Activated gamma-delta T cell (primary cell): ENCODE data around the gene TOM1L2.
A peak's percentile ranks its signal among the peaks of the same experiment; 100 is the strongest.

ENCODE experiments used
- DNase-seq: peaks from one replicate; lab custom pipeline; 2025; lab: John Stamatoyannopoulos, UW

Gene TOM1L2

GRCh38 chr17:17994271-17995069 lies 22.3 kb upstream of the TOM1L2 start:
- DNase-seq = no peak

- DNase-seq = no peak
Observed at GRCh38 chr17:17993852-17994251, 21.7 kb upstream of the TOM1L2 start.

- no peak for DNase-seq
Observed at GRCh38 chr17:17993366-17993765, 21.2 kb upstream of the TOM1L2 start.

- no peak for DNase-seq
Observed at GRCh38 chr17:17990282-17990681, 18.1 kb upstream of the TOM1L2 start.

GRCh38 chr17:17989618-17990017 lies 17.4 kb upstream of the TOM1L2 start:
- no peak for DNase-seq

GRCh38 chr17:17989081-17989480 lies 16.9 kb upstream of the TOM1L2 start:
- no peak for DNase-seq

GRCh38 chr17:17988427-17988945 lies 16.3 kb upstream of the TOM1L2 start:
- no peak for DNase-seq

GRCh38 chr17:17987901-17988300 lies 15.7 kb upstream of the TOM1L2 start:
- DNase-seq = no peak

- no peak for DNase-seq
Observed at GRCh38 chr17:17987187-17987896, 15.1 kb upstream of the TOM1L2 start.

GRCh38 chr17:17985555-17985954 lies 13.4 kb upstream of the TOM1L2 start:
- no peak for DNase-seq

- DNase-seq = no peak
Observed at GRCh38 chr17:17985153-17985552, 13.0 kb upstream of the TOM1L2 start.

- no peak for DNase-seq
Observed at GRCh38 chr17:17983776-17984175, 11.6 kb upstream of the TOM1L2 start.

- no peak for DNase-seq
Observed at GRCh38 chr17:17983376-17983775, 11.2 kb upstream of the TOM1L2 start.

- DNase-seq = no peak
Observed at GRCh38 chr17:17982801-17983200, 10.6 kb upstream of the TOM1L2 start.

GRCh38 chr17:17981330-17981729 lies 9.1 kb upstream of the TOM1L2 start:
- DNase-seq = no peak

- no peak for DNase-seq
Observed at GRCh38 chr17:17979778-17980177, 7.6 kb upstream of the TOM1L2 start.

GRCh38 chr17:17978481-17979424 lies 6.6 kb upstream of the TOM1L2 start:
- DNase-seq = no peak

- DNase-seq = no peak
Observed at GRCh38 chr17:17976931-17977570, 4.9 kb upstream of the TOM1L2 start.

GRCh38 chr17:17975436-17975835 lies 3.2 kb upstream of the TOM1L2 start:
- no peak for DNase-seq

- DNase-seq = no peak
Observed at GRCh38 chr17:17972952-17973254, 703 bp upstream of the TOM1L2 start.

- peak; percentile 50 for DNase-seq
Observed at GRCh38 chr17:17971431-17972125, 622 bp downstream of the TOM1L2 start.
